ENCODE measurements around the gene CALML4.

- no peak for TF ChIP-seq CTCF (optimal IDR thresholded peaks at IDR 0.05 in 1 of 3, IDR thresholded peaks at IDR 0.05 in 1 of 3, conservative IDR thresholded peaks at IDR 0.05 in 1 of 3; ENCODE audit: extremely low read depth in 1 of 3, insufficient read depth in 2 of 3, low read length in 3 of 3)
- no peak for TF ChIP-seq EZH2 (IDR thresholded peaks at IDR 0.05; ENCODE audit: low read length)
These were observed 5.8 kb downstream of the CALML4 start for GRCh38 chr15:68199340-68199739.

Data from keratinocyte (primary cell).